GM12878 (cell line): Measurements from ENCODE around the gene CHST13. TPM values are rescaled to one million over a fixed set of nuclear protein-coding genes. Genes with fewer than 3 reads are reported as not detected.

Experiments
- ATAC-seq: fragments of 200-7000 bp; cut with Tn5 transposase; 3 replicates; pipeline ENCODE4 v1.9.1; 2020; ENCODE audit warnings: mild to moderate bottlenecking, moderate library complexity
- BruUV-seq: library from RNA; stranded (reverse); fragments of 400-500 nt; replicated peaks from 2 replicates; lab custom pipeline; 2021; lab: Mats Ljungman, UMichigan
- CTCF ChIA-PET: fragments of 300-600 bp; sonication (Branson Sonifier 250); formaldehyde crosslinking; extraction: SDS; loops from one replicate; lab custom pipeline; 2021; ENCODE audit warnings: inconsistent platforms; lab: Yijun Ruan, JAX
- POLR2A ChIA-PET: fragments of 350-600 bp; formaldehyde crosslinking; extraction: SDS; loops from one replicate; lab custom pipeline; 2021; ENCODE audit warnings: inconsistent platforms; lab: Charles Lee
- RAD21 ChIA-PET: fragments of 300-600 bp; sonication (Branson Sonifier 250); formaldehyde crosslinking; loops from one replicate; lab custom pipeline; 2023; ENCODE audit warnings: antibody characterized with exemption; ENCODE audit not compliant: unreplicated experiment; lab: Charles Lee
- SMC1A ChIA-PET: fragments of 300-600 bp; sonication (Branson Sonifier 250); formaldehyde crosslinking; loops from one replicate; lab custom pipeline; 2023; ENCODE audit not compliant: unreplicated experiment, uncharacterized antibody; lab: Charles Lee
- DNase-seq: peaks from one replicate; pipeline ENCODE4 v3.0.0-alpha.2; 2011; ENCODE audit warnings: low read depth, low spot score
- FAIRE-seq: peaks from 3 replicates; lab custom pipeline; 2011; peaks lifted over from hg19 to GRCh38; lab: Jason Lieb, UNC
- H2AFZ ChIP-seq: 2 replicates; pipeline ENCODE4 v1.6.0; 2011; ENCODE audit warnings: low read depth, low read length, control low read depth; ENCODE audit not compliant: control insufficient read depth
- H3K27ac ChIP-seq: 2 replicates; pipeline ENCODE4 v1.5.1; 2011; ENCODE audit warnings: control low read depth; ENCODE audit not compliant: control insufficient read depth, insufficient read depth
- H3K27me3 ChIP-seq, 2 experiments: replicated peaks in 1 of 2; 2 replicates each; pipeline versions ENCODE4 v1.6.0 to v1.6.1; 2011; ENCODE audit warnings: low read length in 1 of 2; ENCODE audit not compliant: control insufficient read depth in 2 of 2, insufficient read depth in 2 of 2
- H3K36me3 ChIP-seq, 2 experiments: 2 replicates each; pipeline ENCODE4 v1.5.1; 2011; ENCODE audit warnings: low read length in 1 of 2; ENCODE audit not compliant: control insufficient read depth in 2 of 2, insufficient read depth in 2 of 2
- H3K4me1 ChIP-seq: 2 replicates; pipeline ENCODE4 v1.6.1; 2011; ENCODE audit warnings: mild to moderate bottlenecking, low read length, moderate library complexity, mixed read lengths; ENCODE audit not compliant: control insufficient read depth, insufficient read depth
- H3K4me2 ChIP-seq: 2 replicates; pipeline ENCODE4 v1.6.0; 2011; ENCODE audit warnings: control low read depth; ENCODE audit not compliant: control insufficient read depth, insufficient read depth
- H3K4me3 ChIP-seq: fragments of 200-600 bp; sonication (generic); 2 replicates; pipeline ENCODE4 v1.5.1; 2016
- H3K79me2 ChIP-seq: 2 replicates; pipeline ENCODE4 v1.6.0; 2011; ENCODE audit warnings: low read length; ENCODE audit not compliant: control insufficient read depth, insufficient read depth
- H3K9ac ChIP-seq: 2 replicates; pipeline ENCODE4 v1.8.0; 2011; ENCODE audit warnings: low read length, control low read depth, mixed read lengths; ENCODE audit not compliant: control insufficient read depth, insufficient read depth
- H3K9me3 ChIP-seq: replicated peaks from 3 replicates; pipeline ENCODE4 v1.5.1; 2011; ENCODE audit warnings: mild to moderate bottlenecking, low read length; ENCODE audit not compliant: control insufficient read depth, insufficient read depth
- H4K20me1 ChIP-seq: 2 replicates; pipeline ENCODE4 v1.6.0; 2011; ENCODE audit not compliant: control insufficient read depth, insufficient read depth
- BACH1 ChIP-seq: fragments of 450-650 bp; IDR thresholded peaks from 2 replicates; pipeline ENCODE4 v1.6.1; 2017; ENCODE audit warnings: mild to moderate bottlenecking, borderline replicate concordance
- BRCA1 ChIP-seq: IDR thresholded peaks from 2 replicates; pipeline ENCODE4 v1.6.1; 2011; ENCODE audit warnings: low read depth, low read length, improper control_type of control experiment
- CBX3 ChIP-seq: fragments of 200-600 bp; sonication (generic); IDR thresholded peaks from 2 replicates; pipeline ENCODE4 v1.6.1; 2016; ENCODE audit warnings: low read depth, borderline replicate concordance
- CHD4 ChIP-seq: fragments of 200-600 bp; sonication (generic); IDR thresholded peaks from 2 replicates; pipeline ENCODE4 v1.6.1; 2016; ENCODE audit warnings: mild to moderate bottlenecking
- EP300 ChIP-seq, 2 experiments: fragments of 150-350 bp in 1 of 2; IDR thresholded peaks; 2 replicates each; pipeline ENCODE4 v1.6.1; 2011 to 2012; ENCODE audit warnings: low read depth in 2 of 2, low read length in 2 of 2, borderline replicate concordance in 1 of 2, improper control_type of control experiment in 1 of 2, inconsistent platforms in 1 of 2; ENCODE audit not compliant: control insufficient read depth in 1 of 2
- EZH2 ChIP-seq: IDR thresholded peaks from 2 replicates; pipeline ENCODE4 v1.6.1; 2012; ENCODE audit warnings: low read depth, mild to moderate bottlenecking, control low read depth, inconsistent platforms, low read length, borderline replicate concordance; ENCODE audit not compliant: control insufficient read depth
- GATAD2B ChIP-seq: fragments of 450-650 bp; conservative IDR thresholded peaks from 2 replicates; pipeline ENCODE4 v1.6.1; 2017; ENCODE audit warnings: low read depth, mild to moderate bottlenecking, moderate library complexity
- IRF4 ChIP-seq: IDR thresholded peaks from 2 replicates; pipeline ENCODE4 v1.6.1; 2011; ENCODE audit warnings: low read depth, low read length
- KDM1A ChIP-seq: fragments of 200-600 bp; sonication (generic); IDR thresholded peaks from 2 replicates; pipeline ENCODE4 v1.6.1; 2016; ENCODE audit warnings: borderline replicate concordance
- NR2F1 ChIP-seq: fragments of 450-650 bp; conservative IDR thresholded peaks from 2 replicates; pipeline ENCODE4 v1.6.1; 2017; ENCODE audit warnings: mild to moderate bottlenecking
- PKNOX1 ChIP-seq: fragments of 450-650 bp; IDR thresholded peaks from 2 replicates; pipeline ENCODE4 v1.6.1; 2016; ENCODE audit warnings: mild to moderate bottlenecking
- RAD51 ChIP-seq: fragments of 450-650 bp; IDR thresholded peaks from 2 replicates; pipeline ENCODE4 v1.6.1; 2016; ENCODE audit warnings: moderate library complexity, mild to moderate bottlenecking, inconsistent platforms
- USF1 ChIP-seq: IDR thresholded peaks from 2 replicates; pipeline ENCODE4 v1.6.1; 2011; ENCODE audit warnings: borderline replicate concordance, low read depth, mild to moderate bottlenecking, moderate library complexity, mixed read lengths, low read length; ENCODE audit not compliant: insufficient read depth; ENCODE audit errors: extremely low read length
- USF2 ChIP-seq: IDR thresholded peaks from 2 replicates; pipeline ENCODE4 v1.6.1; 2011; ENCODE audit warnings: low read depth, low read length, improper control_type of control experiment, borderline replicate concordance
- ZBED1 ChIP-seq: IDR thresholded peaks from 2 replicates; pipeline ENCODE4 v1.6.1; 2016; ENCODE audit warnings: borderline replicate concordance
- ZNF274 ChIP-seq: IDR thresholded peaks from one replicate; pipeline ENCODE4 v1.8.0; 2011; ENCODE audit not compliant: insufficient read length, insufficient read depth
- ZNF384 ChIP-seq: IDR thresholded peaks from 2 replicates; pipeline ENCODE4 v1.6.1; 2012; ENCODE audit warnings: low read depth, mild to moderate bottlenecking, low read length, improper control_type of control experiment, borderline replicate concordance
- WGBS: methylation state at CpG from one replicate; pipeline ENCODE4 v1.1.6; 2016; ENCODE audit warnings: low lambda C conversion rate; ENCODE audit not compliant: insufficient replicate concordance, insufficient coverage; ENCODE audit errors: missing lambda C conversion rate; 5-methylcytosine and 5-hydroxymethylcytosine counted together
- in situ Hi-C: fragments of 300-500 bp; cut with MboI; formaldehyde crosslinking; loops from 9 replicates; pipeline ENCODE4 v1.14.3; 2018; ENCODE audit warnings: mixed read lengths
- intact Hi-C: fragments of 100-400 bp; cut with micrococcal nuclease; formaldehyde crosslinking; loops from one replicate; pipeline ENCODE4 v1.14.2; 2022; ENCODE audit not compliant: unreplicated experiment
- polyA plus RNA-seq, 11 experiments: library from polyadenylated mRNA; depleted of rRNA in 4 of 11; unstranded in 6 of 11; stranded (reverse) in 5 of 11; fragments of >200 nt; fragmentation: Nextera tagmentation in 4 of 11; fragmentation: Illumina TruSeq in 1 of 11; extraction: Ambion mirVana in 4 of 11; extraction: Trizol in 1 of 11; gene quantifications; 1 replicate in 1 of 11; 2 replicates in 10 of 11; pipeline versions ENCODE4 v1.2.1 to v1.2.3, GENCODE V29; 2011 to 2016; ENCODE audit warnings: inconsistent platforms in 2 of 11, missing spikeins in 2 of 11, low read depth in 1 of 11
- total RNA-seq, 4 experiments: library from RNA; depleted of rRNA in 3 of 4; stranded (reverse); fragments of >200 nt in 3 of 4; fragmentation: Illumina TruSeq in 1 of 4; extraction: Trizol in 1 of 4; gene quantifications; 2 replicates each; pipeline versions ENCODE4 v1.2.1 to v1.2.3, GENCODE V29; 2013 to 2021

Gene CHST13
- total and polyA plus RNA-seq, 10 of the 15 experiments (the other 5 are each of a cell fraction or from before 2014, with no cell fraction given): not detected

GRCh38 chr3:126500016-126500415 is 23.9 kb upstream of the CHST13 start:
- Histone ChIP-seq H3K4me3 (no peak overlapping the region), H3K27me3 (no peaks in the 10 kb centered on the region), H3K4me2 (no peak overlapping the region), H4K20me1 (no peaks in the 10 kb centered on the region), H3K4me1 (no peaks in the 10 kb centered on the region), H3K79me2 (no peaks in the 10 kb centered on the region), H3K9ac (no peak overlapping the region), H3K36me3 (no peaks in the 10 kb centered on the region), H2AFZ (no peak overlapping the region), H3K9me3 (no peaks in the 10 kb centered on the region), H3K27ac (no peak overlapping the region)
- no TSS peak for BruUV-seq
- ATAC-seq (no peak), DNase-seq (no peak), FAIRE-seq (no peak)
- ChIA-PET CTCF (no interaction called here), POLR2A (no interaction called here), SMC1A (no interaction called here), RAD21 (no interaction called here)
- in situ Hi-C loops: no loop called here
- intact Hi-C loops: no loop called here
- no peak for TF ChIP-seq KDM1A
- no peak for TF ChIP-seq ZNF384
- TF ChIP-seq RAD51: no peak
- TF ChIP-seq BRCA1: no peak
- TF ChIP-seq CBX3: no peak
- TF ChIP-seq ZNF274: no peak
- no peak for TF ChIP-seq BACH1
- no peak for TF ChIP-seq CHD4
- TF ChIP-seq USF2: no peak
- TF ChIP-seq PKNOX1: no peak
- no peak for TF ChIP-seq IRF4
- no peak for TF ChIP-seq NR2F1
- no peak for TF ChIP-seq EP300 (IDR thresholded peaks at IDR 0.05; ENCODE audit: borderline replicate concordance in 1 of 2, control insufficient read depth in 1 of 2, low read depth in 2 of 2, low read length in 2 of 2)
- no peak for TF ChIP-seq GATAD2B
- TF ChIP-seq USF1: no peak
- TF ChIP-seq ZBED1: no peak
- no peak for TF ChIP-seq EZH2
- WGBS: 46% methylated on average over 5 of the region's 7 CpGs
